Gastrocnemius medialis (tissue), 4 donors: ENCODE results near the gene NBEA. TPM values are rescaled to one million over a fixed set of nuclear protein-coding genes. Genes with fewer than 3 reads are reported as not detected.

Source experiments
- ATAC-seq, 2 donors: fragments of 150-250 bp; one replicate each; pipeline ENCODE4 v1.9.1; 2016
- DNase-seq, 2 donors: peaks; one replicate each; pipeline ENCODE4 v3.0.0-alpha.2; 2019
- H3K27ac ChIP-seq, 4 donors: fragments of 200-600 bp; sonication (generic); 1 replicate in 1 of 4; 2 replicates in 3 of 4; pipeline ENCODE4 v1.5.1; 2016 to 2018; ENCODE audit warnings: mild to moderate bottlenecking in 2 of 4, moderate library complexity in 1 of 4
- H3K27me3 ChIP-seq, 3 donors: fragments of 200-600 bp; sonication (generic) in 2 of 3; 1 replicate in 1 of 3; 2 replicates in 2 of 3; pipeline versions ENCODE4 v1.5.1 to v1.6.0; 2016 to 2019; ENCODE audit warnings: mild to moderate bottlenecking in 1 of 3, moderate library complexity in 1 of 3
- H3K36me3 ChIP-seq, 2 donors: fragments of 200-600 bp; sonication (generic) in 1 of 2; one replicate each; pipeline ENCODE4 v1.5.1; 2017 to 2018
- H3K4me1 ChIP-seq, 2 donors: fragments of 200-600 bp; sonication (generic) in 1 of 2; one replicate each; pipeline ENCODE4 v1.5.1; 2016 to 2017; ENCODE audit warnings: mild to moderate bottlenecking in 2 of 2
- H3K4me3 ChIP-seq, 4 donors: fragments of 200-600 bp; sonication (generic) in 3 of 4; 1 replicate in 1 of 4; 2 replicates in 3 of 4; pipeline ENCODE4 v1.5.1; 2016 to 2019; ENCODE audit warnings: mild to moderate bottlenecking in 2 of 4
- H3K9me3 ChIP-seq, 3 donors: fragments of 200-600 bp; sonication (generic) in 2 of 3; 1 replicate in 1 of 3; 2 replicates in 2 of 3; pipeline ENCODE4 v1.5.1; 2016 to 2019
- CTCF ChIP-seq, 5 experiments: fragments of 450-650 bp in 3 of 5; fragments of 200-600 bp in 2 of 5; sonication (generic) in 2 of 5; IDR thresholded peaks in 4 of 5; conservative IDR thresholded peaks in 1 of 5; 1 replicate in 4 of 5; 2 replicates in 1 of 5; pipeline ENCODE4 v1.5.1; 2016 to 2019; ENCODE audit warnings: antibody characterized with exemption in 5 of 5, mild to moderate bottlenecking in 3 of 5, moderate library complexity in 3 of 5
- POLR2A ChIP-seq, 2 donors: fragments of 450-650 bp; IDR thresholded peaks; one replicate each; pipeline ENCODE4 v1.6.1; 2017; ENCODE audit warnings: antibody characterized with exemption in 2 of 2, mild to moderate bottlenecking in 2 of 2, moderate library complexity in 2 of 2
- in situ Hi-C, 4 donors: fragments of 200-750 bp; cut with MboI; loops; one replicate each; pipeline versions ENCODE4 v1.15.0 to v1.8.0; 2017; ENCODE audit warnings: low sequenced_read_pairs in 4 of 4
- intact Hi-C: fragments of 100-400 bp; cut with DNase I; formaldehyde crosslinking; loops from one replicate; pipeline ENCODE4 v1.15.1; 2023; ENCODE audit warnings: low total_unique reads
- total RNA-seq, 4 donors: library from RNA; depleted of rRNA; stranded (reverse); fragments of >200 nt; gene quantifications; one replicate each; pipeline versions ENCODE4 v1.1.0 to v1.2.3, GENCODE V29; 2016

NBEA gene
- total RNA-seq, 4 donors from 2014 or later = 4.1 to 5.1 (median 4.7) TPM

- H3K27me3 ChIP-seq = no peaks in the 10 kb centered on the region
- no peak for DNase-seq
- ATAC-seq = no peak
- TF ChIP-seq POLR2A (IDR thresholded peaks at IDR 0.05) (no peak), CTCF (IDR thresholded peaks at IDR 0.05 in 4 of 5, conservative IDR thresholded peaks at IDR 0.05 in 1 of 5) (no peak)
- intact Hi-C loops = no loop called here
- H3K27ac ChIP-seq = no peak overlapping the region
- no peak overlapping the region for H3K4me3 ChIP-seq
- H3K9me3 ChIP-seq = no peaks in the 10 kb centered on the region
- H3K36me3 ChIP-seq = no peaks in the 10 kb centered on the region
- H3K4me1 ChIP-seq = no peaks in the 10 kb centered on the region
- in situ Hi-C loops = no loop called here
Observed at GRCh38 chr13:35567406-35567980, 625.4 kb downstream of the NBEA start.

GRCh38 chr13:35573639-35574038 is 631.6 kb downstream of the NBEA start:
- Histone ChIP-seq H3K4me1 (no peaks in the 10 kb centered on the region), H3K27ac (no peak overlapping the region), H3K4me3 (no peak overlapping the region), H3K36me3 (no peaks in the 10 kb centered on the region), H3K9me3 (no peaks in the 10 kb centered on the region), H3K27me3 (no peaks in the 10 kb centered on the region)
- DNase-seq (no peak), ATAC-seq (no peak)
- in situ Hi-C loops = no loop called here
- TF ChIP-seq CTCF (IDR thresholded peaks at IDR 0.05 in 4 of 5, conservative IDR thresholded peaks at IDR 0.05 in 1 of 5) (no peak), POLR2A (IDR thresholded peaks at IDR 0.05) (no peak)
- intact Hi-C loops = no loop called here

GRCh38 chr13:35592457-35592856 is 650.4 kb downstream of the NBEA start:
- no peaks in the 10 kb centered on the region for H3K27me3 ChIP-seq
- H3K36me3 ChIP-seq = no peaks in the 10 kb centered on the region
- H3K9me3 ChIP-seq = no peaks in the 10 kb centered on the region
- no peak overlapping the region for H3K4me3 ChIP-seq
- no peak for TF ChIP-seq CTCF (IDR thresholded peaks at IDR 0.05 in 4 of 5, conservative IDR thresholded peaks at IDR 0.05 in 1 of 5)
- no peak for TF ChIP-seq POLR2A (IDR thresholded peaks at IDR 0.05)
- in situ Hi-C loops = no loop called here
- ATAC-seq (no peak), DNase-seq (no peak)
- intact Hi-C loops = no loop called here
- no peak overlapping the region for H3K27ac ChIP-seq
- H3K4me1 ChIP-seq = no peaks in the 10 kb centered on the region

- H3K27ac ChIP-seq = no peak overlapping the region
- no peak overlapping the region for H3K4me3 ChIP-seq
- H3K9me3 ChIP-seq = no peaks in the 10 kb centered on the region
- H3K4me1 ChIP-seq = no peaks in the 10 kb centered on the region
- H3K27me3 ChIP-seq = no peaks in the 10 kb centered on the region
- H3K36me3 ChIP-seq = no peaks in the 10 kb centered on the region
- intact Hi-C loops = no loop called here
- DNase-seq (no peak), ATAC-seq (no peak)
- in situ Hi-C loops = no loop called here
- TF ChIP-seq POLR2A (IDR thresholded peaks at IDR 0.05) (no peak), CTCF (IDR thresholded peaks at IDR 0.05 in 4 of 5, conservative IDR thresholded peaks at IDR 0.05 in 1 of 5) (no peak)
Observed at GRCh38 chr13:35593651-35594050, 651.6 kb downstream of the NBEA start.

GRCh38 chr13:35594096-35594495 is 652.0 kb downstream of the NBEA start:
- intact Hi-C loops = no loop called here
- no peak overlapping the region for H3K4me3 ChIP-seq

More at GRCh38 chr13:35594096-35594495, 652.0 kb downstream of the NBEA start:
- ATAC-seq (no peak), DNase-seq (no peak)
- in situ Hi-C loops = no loop called here
- Histone ChIP-seq H3K9me3 (no peaks in the 10 kb centered on the region), H3K27me3 (no peaks in the 10 kb centered on the region), H3K36me3 (no peaks in the 10 kb centered on the region), H3K4me1 (no peaks in the 10 kb centered on the region), H3K27ac (no peak overlapping the region)
- TF ChIP-seq POLR2A (IDR thresholded peaks at IDR 0.05) (no peak), CTCF (IDR thresholded peaks at IDR 0.05 in 4 of 5, conservative IDR thresholded peaks at IDR 0.05 in 1 of 5) (no peak)
